ENCODE results near the gene SAMD4A.

SAMD4A gene

GRCh38 chr14:54566410-54567223 lies at the start of gene SAMD4A:
SAMD4A (plus strand) TSS chr14:54567128; CDS start chr14:54567917, 789 bp downstream.
- peak; percentile 81 to 82 for DNase-seq (ENCODE audit: low read depth in 2 of 2)

GRCh38 chr14:54524410-54524809 lies 42.5 kb upstream of the SAMD4A start:
- DNase-seq (ENCODE audit: low read depth in 2 of 2): no peak

- no peak for DNase-seq (ENCODE audit: low read depth in 2 of 2)
These were observed 38.0 kb upstream of the SAMD4A start for GRCh38 chr14:54528973-54529372.

GRCh38 chr14:54529811-54530210 lies 37.1 kb upstream of the SAMD4A start:
- peak in 1 of 2 experiments; percentile 20 for DNase-seq (ENCODE audit: low read depth in 2 of 2)

- no peak for DNase-seq (ENCODE audit: low read depth in 2 of 2)
These were observed 34.6 kb upstream of the SAMD4A start for GRCh38 chr14:54532111-54533012.

GRCh38 chr14:54533100-54533499 lies 33.8 kb upstream of the SAMD4A start:
- DNase-seq (ENCODE audit: low read depth in 2 of 2): no peak

GRCh38 chr14:54535126-54535525 lies 31.8 kb upstream of the SAMD4A start:
- DNase-seq (ENCODE audit: low read depth in 2 of 2): peak; percentile 17 to 18

- DNase-seq (ENCODE audit: low read depth in 2 of 2): no peak
These were observed 31.3 kb upstream of the SAMD4A start for GRCh38 chr14:54535646-54536045.

GRCh38 chr14:54537651-54538050 lies 29.3 kb upstream of the SAMD4A start:
- DNase-seq (ENCODE audit: low read depth in 2 of 2): no peak

- DNase-seq (ENCODE audit: low read depth in 2 of 2): no peak
These were observed 28.9 kb upstream of the SAMD4A start for GRCh38 chr14:54538055-54538454.

GRCh38 chr14:54547583-54547982 lies 19.3 kb upstream of the SAMD4A start:
- no peak for DNase-seq (ENCODE audit: low read depth in 2 of 2)

GRCh38 chr14:54548491-54548890 lies 18.4 kb upstream of the SAMD4A start:
- DNase-seq (ENCODE audit: low read depth in 2 of 2): no peak

GRCh38 chr14:54549862-54550261 lies 17.1 kb upstream of the SAMD4A start:
- DNase-seq (ENCODE audit: low read depth in 2 of 2): no peak

- no peak for DNase-seq (ENCODE audit: low read depth in 2 of 2)
These were observed 16.4 kb upstream of the SAMD4A start for GRCh38 chr14:54550514-54550913.

- no peak for DNase-seq (ENCODE audit: low read depth in 2 of 2)
These were observed 12.5 kb upstream of the SAMD4A start for GRCh38 chr14:54554401-54554800.

GRCh38 chr14:54555651-54556050 lies 11.3 kb upstream of the SAMD4A start:
- no peak for DNase-seq (ENCODE audit: low read depth in 2 of 2)

GRCh38 chr14:54556535-54556934 lies 10.4 kb upstream of the SAMD4A start:
- DNase-seq (ENCODE audit: low read depth in 2 of 2): no peak

- peak; percentile 58 to 63 for DNase-seq (ENCODE audit: low read depth in 2 of 2)
These were observed 4.6 kb upstream of the SAMD4A start for GRCh38 chr14:54562334-54562733.

GRCh38 chr14:54564071-54564867 lies 2.7 kb upstream of the SAMD4A start:
- DNase-seq (ENCODE audit: low read depth in 2 of 2): no peak

GRCh38 chr14:54564868-54565784 lies 1.8 kb upstream of the SAMD4A start:
- DNase-seq (ENCODE audit: low read depth in 2 of 2): no peak

All from fibroblast of skin of left quadriceps (primary cell).